ENCODE data around the gene BCHE.

Gene BCHE

DNA sequence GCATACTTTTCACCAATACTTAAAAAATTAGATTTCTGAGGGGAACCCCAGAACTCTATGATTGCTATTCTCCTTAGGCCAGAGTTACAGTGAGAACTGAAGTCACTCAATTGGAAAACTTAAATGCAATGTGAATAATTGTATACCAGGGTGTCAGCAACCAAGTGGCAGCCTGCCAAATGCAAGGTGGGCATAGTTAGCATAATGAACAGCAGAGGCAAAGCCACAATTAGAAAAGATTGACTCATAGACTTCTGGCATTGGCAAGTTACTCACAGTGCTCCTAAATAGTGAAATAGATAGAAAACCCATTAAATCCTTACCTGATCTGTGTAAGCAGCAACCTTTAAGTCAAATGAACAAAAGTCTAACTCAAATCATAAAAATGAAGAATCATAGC is 94.9 kb downstream of the BCHE start:
- in situ Hi-C loops (cut with MboI; ENCODE audit: low pct_unique_long_range_greater_than_20kb, low sequenced_read_pairs, unreplicated experiment) = no loop called here
- DNase-seq (ENCODE audit: low spot score) = no peak
- TF ChIP-seq, protein P1, sequence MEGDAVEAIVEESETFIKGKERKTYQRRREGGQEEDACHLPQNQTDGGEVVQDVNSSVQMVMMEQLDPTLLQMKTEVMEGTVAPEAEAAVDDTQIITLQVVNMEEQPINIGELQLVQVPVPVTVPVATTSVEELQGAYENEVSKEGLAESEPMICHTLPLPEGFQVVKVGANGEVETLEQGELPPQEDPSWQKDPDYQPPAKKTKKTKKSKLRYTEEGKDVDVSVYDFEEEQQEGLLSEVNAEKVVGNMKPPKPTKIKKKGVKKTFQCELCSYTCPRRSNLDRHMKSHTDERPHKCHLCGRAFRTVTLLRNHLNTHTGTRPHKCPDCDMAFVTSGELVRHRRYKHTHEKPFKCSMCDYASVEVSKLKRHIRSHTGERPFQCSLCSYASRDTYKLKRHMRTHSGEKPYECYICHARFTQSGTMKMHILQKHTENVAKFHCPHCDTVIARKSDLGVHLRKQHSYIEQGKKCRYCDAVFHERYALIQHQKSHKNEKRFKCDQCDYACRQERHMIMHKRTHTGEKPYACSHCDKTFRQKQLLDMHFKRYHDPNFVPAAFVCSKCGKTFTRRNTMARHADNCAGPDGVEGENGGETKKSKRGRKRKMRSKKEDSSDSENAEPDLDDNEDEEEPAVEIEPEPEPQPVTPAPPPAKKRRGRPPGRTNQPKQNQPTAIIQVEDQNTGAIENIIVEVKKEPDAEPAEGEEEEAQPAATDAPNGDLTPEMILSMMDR (IDR thresholded peaks at IDR 0.05; ENCODE audit: extremely low read depth, insufficient read depth, missing control alignments) = no peak

DNA sequence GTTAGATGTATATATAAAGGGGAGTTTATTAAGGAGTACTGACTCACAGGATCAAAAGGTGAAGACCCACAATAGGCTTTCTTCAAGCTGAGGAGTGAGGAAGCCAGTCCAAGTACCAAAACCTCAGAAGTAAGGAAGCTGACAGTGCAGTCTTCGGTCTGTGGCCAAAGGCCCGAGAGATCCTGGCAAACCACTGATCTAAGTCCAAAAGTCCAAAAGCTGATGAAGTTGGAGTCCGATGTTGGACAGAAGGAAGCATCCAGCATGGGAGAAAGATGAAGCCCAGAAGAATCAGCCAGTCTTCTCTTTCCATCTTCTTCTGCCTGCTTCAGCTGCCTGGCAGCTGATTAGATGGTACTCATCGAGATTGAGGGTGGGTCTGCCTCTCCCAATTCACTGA is 107.5 kb downstream of the BCHE start:
- in situ Hi-C loops (cut with MboI; ENCODE audit: low pct_unique_long_range_greater_than_20kb, low sequenced_read_pairs, unreplicated experiment) = no loop called here
- TF ChIP-seq, protein P1 (IDR thresholded peaks at IDR 0.05; ENCODE audit: extremely low read depth, insufficient read depth, missing control alignments) = no peak
- no peak for DNase-seq (ENCODE audit: low spot score)

DNA sequence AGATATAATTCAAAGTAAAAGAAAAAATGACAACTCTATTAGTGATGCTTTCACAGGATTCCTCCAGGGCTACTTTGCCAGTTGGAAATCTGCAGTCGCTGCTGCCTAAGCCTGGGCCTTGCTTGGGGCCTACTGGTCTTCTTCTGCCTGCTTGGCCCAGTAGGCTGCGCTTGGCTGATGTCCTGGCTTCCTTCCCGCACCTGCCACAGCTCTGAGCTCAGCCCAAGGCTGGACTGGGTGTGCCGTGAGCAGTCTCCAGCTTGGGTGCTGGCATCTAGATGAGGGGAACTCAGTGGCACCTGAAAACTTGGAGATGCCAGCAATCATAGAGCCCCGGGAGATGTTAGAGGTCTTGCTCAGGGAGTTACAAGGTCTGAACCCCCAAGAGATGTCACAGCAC is 108.3 kb downstream of the BCHE start:
- in situ Hi-C loops (cut with MboI; ENCODE audit: low pct_unique_long_range_greater_than_20kb, low sequenced_read_pairs, unreplicated experiment) = no loop called here
- TF ChIP-seq, protein P1 (IDR thresholded peaks at IDR 0.05; ENCODE audit: extremely low read depth, insufficient read depth, missing control alignments) = no peak
- DNase-seq (ENCODE audit: low spot score) = no peak

DNA sequence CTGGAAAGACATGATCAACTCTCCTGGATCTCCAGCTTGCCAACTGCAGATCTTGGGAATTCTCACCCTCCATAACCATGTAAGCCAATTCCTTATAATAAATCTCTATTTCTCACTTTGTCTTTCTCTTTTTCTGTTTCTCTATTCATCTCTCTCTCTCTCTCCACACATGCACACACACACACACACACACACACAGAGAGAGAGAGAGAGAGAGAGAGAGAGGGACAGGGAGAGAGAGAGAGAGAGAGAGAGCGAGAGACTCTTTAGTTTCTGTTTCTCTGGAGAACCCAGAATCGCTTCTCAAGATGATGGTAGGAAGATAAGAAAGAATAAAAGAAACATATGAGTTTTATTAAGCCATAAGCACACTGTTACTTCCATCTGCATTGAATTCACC is 111.9 kb downstream of the BCHE start:
- TF ChIP-seq, protein P1 (IDR thresholded peaks at IDR 0.05; ENCODE audit: extremely low read depth, insufficient read depth, missing control alignments) = no peak
- no peak for DNase-seq (ENCODE audit: low spot score)
- in situ Hi-C loops (cut with MboI; ENCODE audit: low pct_unique_long_range_greater_than_20kb, low sequenced_read_pairs, unreplicated experiment) = no loop called here
